Heart left ventricle (tissue), 13 donors: Measurements from ENCODE around the gene DDX51.

ENCODE experiments used
- POLR2A ChIP-seq, 2 donors: fragments of 450-650 bp; IDR thresholded peaks; one replicate each; pipeline ENCODE4 v1.6.1; 2017; ENCODE audit warnings: antibody characterized with exemption in 2 of 2, mild to moderate bottlenecking in 2 of 2, moderate library complexity in 2 of 2
- TF ChIP-seq, protein P1 (sequence below), 12 donors: fragments of 200-600 bp; sonication (generic) in 4 of 12; IDR thresholded peaks; one replicate each; pipeline versions ENCODE4 v1.5.0 to v1.8.0; 2018 to 2022; ENCODE audit warnings: antibody characterized with exemption in 12 of 12, mild to moderate bottlenecking in 5 of 12
- donor health status: ischemic (EF 13 %, LVEDD 7.1; RV severe dilation, severe dysfunction).
- donor health status: DM: no; HTN: yes; CAD: no.
- donor health status: DM: no; HTN: no; CAD: no.
- donor health status: ischemic (EF 25% LVEDD 6.9; RV normal size, moderate dysfunction).
- donor health status: ischemic (EF 25% LVEDD 5.7; RV mildly dilated, moderate dysfunction).
- donor health status: ischemic (EF 35%, LVEDD 5.7; RV mildly dilated, moderate dysfunction).
- donor health status: nonischemic (EF 11% LVEDD 7.7; RV severe dilation, severe dysfunction).
- donor health status: DM: yes; HTN: yes; CAD: no.
- donor health status: PGD.
- donor health status: ischemic (EF 29% LVEDD 5.4; RV normal size, mild dysfunction).
- donor health status: nonischemic (EF 23%, LVEDD 6.1; RV moderate dilation, normal function).

DNA sequence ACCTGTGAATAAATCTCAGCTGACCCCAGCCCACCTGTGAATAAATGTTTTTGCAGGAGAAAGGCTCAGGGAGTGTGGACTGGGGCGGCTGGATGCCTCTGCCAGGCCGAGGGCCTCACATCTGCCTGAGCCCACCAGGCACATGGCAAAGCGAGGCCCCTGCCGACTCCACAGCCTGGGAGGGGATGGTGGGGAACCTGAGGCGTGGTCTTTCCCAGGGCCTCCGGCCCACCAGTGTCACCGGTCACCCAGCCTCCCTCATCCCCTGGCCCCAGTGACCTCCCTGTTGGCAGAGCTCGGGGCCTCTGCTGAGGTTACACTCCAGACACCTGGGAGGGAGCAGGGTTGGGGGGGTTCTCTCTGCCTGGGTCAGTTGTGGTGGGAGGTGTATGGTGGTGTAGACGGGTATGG, 8.3 kb upstream of the DDX51 start:
- TF ChIP-seq, protein P1, sequence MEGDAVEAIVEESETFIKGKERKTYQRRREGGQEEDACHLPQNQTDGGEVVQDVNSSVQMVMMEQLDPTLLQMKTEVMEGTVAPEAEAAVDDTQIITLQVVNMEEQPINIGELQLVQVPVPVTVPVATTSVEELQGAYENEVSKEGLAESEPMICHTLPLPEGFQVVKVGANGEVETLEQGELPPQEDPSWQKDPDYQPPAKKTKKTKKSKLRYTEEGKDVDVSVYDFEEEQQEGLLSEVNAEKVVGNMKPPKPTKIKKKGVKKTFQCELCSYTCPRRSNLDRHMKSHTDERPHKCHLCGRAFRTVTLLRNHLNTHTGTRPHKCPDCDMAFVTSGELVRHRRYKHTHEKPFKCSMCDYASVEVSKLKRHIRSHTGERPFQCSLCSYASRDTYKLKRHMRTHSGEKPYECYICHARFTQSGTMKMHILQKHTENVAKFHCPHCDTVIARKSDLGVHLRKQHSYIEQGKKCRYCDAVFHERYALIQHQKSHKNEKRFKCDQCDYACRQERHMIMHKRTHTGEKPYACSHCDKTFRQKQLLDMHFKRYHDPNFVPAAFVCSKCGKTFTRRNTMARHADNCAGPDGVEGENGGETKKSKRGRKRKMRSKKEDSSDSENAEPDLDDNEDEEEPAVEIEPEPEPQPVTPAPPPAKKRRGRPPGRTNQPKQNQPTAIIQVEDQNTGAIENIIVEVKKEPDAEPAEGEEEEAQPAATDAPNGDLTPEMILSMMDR (IDR thresholded peaks at IDR 0.05), result no peak
- no peak for TF ChIP-seq POLR2A (IDR thresholded peaks at IDR 0.05)
